Measurements from ENCODE around the gene NOP14.

NOP14 gene

DNA sequence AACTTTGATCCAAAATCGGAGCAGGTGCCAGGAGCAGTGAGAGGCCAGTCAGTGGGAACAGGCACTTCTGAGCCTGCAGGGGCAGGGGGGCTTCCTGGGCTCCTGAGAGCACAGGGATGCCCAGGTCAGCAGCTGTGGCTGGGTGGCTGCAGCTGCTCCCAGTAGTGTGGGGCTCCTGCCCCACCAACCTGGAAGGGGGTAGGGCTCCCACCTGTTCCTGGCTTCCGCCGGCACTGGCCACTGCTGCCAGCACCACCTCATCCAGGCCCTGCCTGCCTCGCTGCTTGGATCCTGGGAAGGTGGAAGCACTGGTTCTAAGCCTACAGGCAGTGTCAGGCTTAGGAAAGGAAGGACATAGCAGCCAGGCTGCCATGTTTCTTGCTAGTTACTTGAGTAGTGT is 18.8 kb upstream of the NOP14 start:
- Histone ChIP-seq H3K36me3 (ENCODE audit: control insufficient read depth, low read depth, low read length) (no peaks in the 10 kb centered on the region), H3K9me3 (ENCODE audit: control insufficient read depth, low read depth, low read length) (peaks cover 3% of the 10 kb centered on the region), H3K4me3 (ENCODE audit: low read length) (no peak overlapping the region), H3K27me3 (ENCODE audit: control insufficient read depth, insufficient read depth, low read length) (no peaks in the 10 kb centered on the region), H3K4me1 (ENCODE audit: control insufficient read depth, low read depth, low read length) (no peaks in the 10 kb centered on the region), H3K27ac (ENCODE audit: low read length) (no peak overlapping the region), H3K9ac (ENCODE audit: low read length) (no peak overlapping the region)

DNA sequence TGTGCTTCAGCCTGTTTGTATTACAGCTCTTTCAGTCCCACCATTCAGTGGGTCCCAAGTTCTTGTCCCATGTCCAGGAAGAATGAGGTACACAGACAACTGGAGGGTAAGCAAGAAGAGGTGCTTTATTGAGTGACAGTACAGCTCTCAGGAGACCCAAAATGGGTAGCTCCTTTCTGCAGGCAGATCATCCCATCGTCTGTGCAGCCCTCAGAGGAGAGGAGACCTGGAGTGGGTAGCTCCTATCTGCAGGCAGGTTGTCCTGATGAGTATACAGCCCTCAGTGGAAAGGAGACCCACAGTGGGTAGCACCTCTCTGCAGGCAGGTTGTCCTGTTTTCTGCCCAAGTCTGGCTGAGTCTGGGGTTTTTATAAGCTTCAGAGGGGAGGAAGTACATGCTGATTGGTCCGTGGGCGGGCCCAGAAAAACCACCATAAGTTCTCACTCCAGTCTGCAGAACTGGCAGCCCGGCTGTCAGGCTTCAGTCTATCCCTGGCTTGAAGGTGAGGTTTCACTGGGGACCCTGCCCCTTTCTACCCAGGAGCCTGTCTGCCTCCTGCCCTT is 18.1 kb upstream of the NOP14 start:
- Histone ChIP-seq H3K9ac (ENCODE audit: low read length) (no peak overlapping the region), H3K27me3 (ENCODE audit: control insufficient read depth, insufficient read depth, low read length) (no peaks in the 10 kb centered on the region), H3K4me1 (ENCODE audit: control insufficient read depth, low read depth, low read length) (no peaks in the 10 kb centered on the region), H3K4me3 (ENCODE audit: low read length) (no peak overlapping the region), H3K36me3 (ENCODE audit: control insufficient read depth, low read depth, low read length) (no peaks in the 10 kb centered on the region), H3K9me3 (ENCODE audit: control insufficient read depth, low read depth, low read length) (peaks cover 3% of the 10 kb centered on the region), H3K27ac (ENCODE audit: low read length) (no peak overlapping the region)

GRCh38 chr4:2977211-2978088 is 14.2 kb upstream of the NOP14 start:
- Histone ChIP-seq H3K9me3 (ENCODE audit: control insufficient read depth, low read depth, low read length) (peaks cover 3% of the 10 kb centered on the region), H3K27ac (ENCODE audit: low read length) (no peak overlapping the region), H3K4me3 (ENCODE audit: low read length) (no peak overlapping the region), H3K36me3 (ENCODE audit: control insufficient read depth, low read depth, low read length) (no peaks in the 10 kb centered on the region), H3K27me3 (ENCODE audit: control insufficient read depth, insufficient read depth, low read length) (no peaks in the 10 kb centered on the region), H3K4me1 (ENCODE audit: control insufficient read depth, low read depth, low read length) (no peaks in the 10 kb centered on the region), H3K9ac (ENCODE audit: low read length) (no peak overlapping the region)

GRCh38 chr4:2971275-2971674 is 8.1 kb upstream of the NOP14 start:
- H3K9me3 ChIP-seq (ENCODE audit: control insufficient read depth, low read depth, low read length) = no peaks in the 10 kb centered on the region
- no peaks in the 10 kb centered on the region for H3K27me3 ChIP-seq (ENCODE audit: control insufficient read depth, insufficient read depth, low read length)
- H3K9ac ChIP-seq (ENCODE audit: low read length) = no peak overlapping the region
- no peaks in the 10 kb centered on the region for H3K36me3 ChIP-seq (ENCODE audit: control insufficient read depth, low read depth, low read length)
- H3K4me1 ChIP-seq (ENCODE audit: control insufficient read depth, low read depth, low read length) = no peaks in the 10 kb centered on the region
- no peak overlapping the region for H3K4me3 ChIP-seq (ENCODE audit: low read length)
- H3K27ac ChIP-seq (ENCODE audit: low read length) = no peak overlapping the region

DNA sequence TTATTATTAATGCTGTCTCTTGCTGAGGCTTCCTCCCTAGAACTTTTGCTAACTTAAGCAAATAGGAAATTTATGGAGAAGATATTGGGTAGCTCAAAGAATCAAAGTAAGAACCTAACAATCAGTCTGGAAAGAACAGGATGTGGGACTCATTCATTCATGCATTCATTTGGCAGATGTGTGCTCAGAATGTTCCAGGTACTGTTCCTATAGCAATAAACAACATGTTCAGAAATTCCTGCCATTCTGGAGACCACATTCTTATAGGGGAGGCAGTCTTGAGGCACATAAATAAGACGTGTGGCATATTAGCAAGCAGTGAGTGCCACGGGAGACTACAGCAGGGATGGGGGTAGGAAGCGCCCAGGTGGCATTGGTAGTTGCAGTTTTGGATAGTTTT is 5.2 kb upstream of the NOP14 start:
- Histone ChIP-seq H3K36me3 (ENCODE audit: control insufficient read depth, low read depth, low read length) (no peaks in the 10 kb centered on the region), H3K9me3 (ENCODE audit: control insufficient read depth, low read depth, low read length) (no peaks in the 10 kb centered on the region), H3K9ac (ENCODE audit: low read length) (no peak overlapping the region)

DNA sequence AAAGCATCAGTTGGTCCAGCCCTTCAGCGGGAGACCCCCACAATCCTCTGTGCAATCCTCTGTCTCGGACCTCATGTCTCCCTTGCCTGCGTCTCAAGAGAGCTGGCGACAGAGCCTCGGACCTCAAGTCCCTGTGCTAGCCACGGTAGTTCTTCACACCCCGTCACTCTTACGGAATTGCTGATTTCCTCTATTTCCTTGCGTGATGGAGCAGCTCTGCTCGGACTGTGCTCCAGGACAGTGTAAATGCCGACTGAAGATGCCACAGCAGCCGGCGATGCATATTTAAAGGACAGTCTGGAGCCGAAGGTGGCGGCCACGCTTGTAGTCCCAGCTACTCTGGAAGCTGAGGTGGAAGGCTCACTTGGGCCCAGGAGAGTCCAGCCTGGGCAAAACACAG is 2.1 kb upstream of the NOP14 start:
- no peaks in the 10 kb centered on the region for H3K9me3 ChIP-seq (ENCODE audit: control insufficient read depth, low read depth, low read length)
- no peak overlapping the region for H3K9ac ChIP-seq (ENCODE audit: low read length)
- peaks cover 12% of the 10 kb centered on the region for H3K27me3 ChIP-seq (ENCODE audit: control insufficient read depth, insufficient read depth, low read length)
- peaks cover 3% of the 10 kb centered on the region for H3K4me1 ChIP-seq (ENCODE audit: control insufficient read depth, low read depth, low read length)
- H3K4me3 ChIP-seq (ENCODE audit: low read length) = no peak overlapping the region
- H3K36me3 ChIP-seq (ENCODE audit: control insufficient read depth, low read depth, low read length) = no peaks in the 10 kb centered on the region
- no peak overlapping the region for H3K27ac ChIP-seq (ENCODE audit: low read length)

More for the DNA sequence above, 5.2 kb upstream of the NOP14 start:
- Histone ChIP-seq H3K4me1 (ENCODE audit: control insufficient read depth, low read depth, low read length) (no peaks in the 10 kb centered on the region), H3K27me3 (ENCODE audit: control insufficient read depth, insufficient read depth, low read length) (peaks cover 12% of the 10 kb centered on the region), H3K4me3 (ENCODE audit: low read length) (no peak overlapping the region), H3K27ac (ENCODE audit: low read length) (no peak overlapping the region)

GRCh38 chr4:2964706-2965258 is 1.6 kb upstream of the NOP14 start:
- no peaks in the 10 kb centered on the region for H3K9me3 ChIP-seq (ENCODE audit: control insufficient read depth, low read depth, low read length)
- no peak overlapping the region for H3K4me3 ChIP-seq (ENCODE audit: low read length)
- peaks cover 3% of the 10 kb centered on the region for H3K4me1 ChIP-seq (ENCODE audit: control insufficient read depth, low read depth, low read length)
- H3K27ac ChIP-seq (ENCODE audit: low read length) = no peak overlapping the region
- no peak overlapping the region for H3K9ac ChIP-seq (ENCODE audit: low read length)
- H3K27me3 ChIP-seq (ENCODE audit: control insufficient read depth, insufficient read depth, low read length) = peaks cover 12% of the 10 kb centered on the region
- no peaks in the 10 kb centered on the region for H3K36me3 ChIP-seq (ENCODE audit: control insufficient read depth, low read depth, low read length)

- no peaks in the 10 kb centered on the region for H3K36me3 ChIP-seq (ENCODE audit: control insufficient read depth, low read depth, low read length)
- no peaks in the 10 kb centered on the region for H3K9me3 ChIP-seq (ENCODE audit: control insufficient read depth, low read depth, low read length)
- H3K4me1 ChIP-seq (ENCODE audit: control insufficient read depth, low read depth, low read length) = peaks cover 3% of the 10 kb centered on the region
- H3K9ac ChIP-seq (ENCODE audit: low read length) = peak overlapping the region; percentile 20
- H3K27ac ChIP-seq (ENCODE audit: low read length) = no peak overlapping the region
- H3K4me3 ChIP-seq (ENCODE audit: low read length) = peak overlapping the region; percentile 90
- H3K27me3 ChIP-seq (ENCODE audit: control insufficient read depth, insufficient read depth, low read length) = peaks cover 12% of the 10 kb centered on the region
Observed at GRCh38 chr4:2963966-2964471, 813 bp upstream of the NOP14 start.

DNA sequence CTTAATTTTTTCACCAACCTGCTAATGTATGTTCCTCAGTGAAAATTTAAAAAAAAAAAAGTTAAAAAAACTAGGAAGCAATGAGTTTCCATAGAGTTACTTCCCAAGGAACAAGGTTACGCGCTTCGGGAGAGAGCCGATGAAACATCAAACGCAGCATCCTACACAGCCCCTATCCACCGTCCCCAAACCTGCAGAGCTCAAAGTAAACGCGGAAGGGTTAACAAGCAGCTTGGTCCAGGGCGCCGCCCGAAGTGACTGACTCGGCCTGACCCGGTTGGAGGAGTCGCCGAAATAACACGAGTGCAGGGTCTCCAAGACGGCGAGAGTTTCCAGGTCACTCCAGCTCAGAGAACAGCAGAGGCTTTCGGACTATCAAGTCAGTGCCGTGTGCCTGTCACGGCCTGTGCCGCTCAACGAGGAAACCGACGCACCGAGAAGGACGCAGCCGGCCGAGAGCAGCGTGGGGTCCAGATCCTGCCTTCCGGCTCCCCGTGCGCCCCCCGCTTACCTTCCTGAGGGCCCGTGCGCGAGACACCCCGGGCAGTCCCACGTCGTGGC is 512 bp downstream of the NOP14 start:
- Histone ChIP-seq H3K27ac (ENCODE audit: low read length) (peak overlapping the region; percentile 63), H3K4me3 (ENCODE audit: low read length) (peak overlapping the region; percentile 90), H3K9me3 (ENCODE audit: control insufficient read depth, low read depth, low read length) (no peaks in the 10 kb centered on the region), H3K4me1 (ENCODE audit: control insufficient read depth, low read depth, low read length) (peaks cover 3% of the 10 kb centered on the region), H3K36me3 (ENCODE audit: control insufficient read depth, low read depth, low read length) (peaks cover 9% of the 10 kb centered on the region), H3K27me3 (ENCODE audit: control insufficient read depth, insufficient read depth, low read length) (peaks cover 12% of the 10 kb centered on the region), H3K9ac (ENCODE audit: low read length) (peak overlapping the region; percentile 92)

GRCh38 chr4:2961811-2962441 is 1.3 kb downstream of the NOP14 start:
- H3K4me1 ChIP-seq (ENCODE audit: control insufficient read depth, low read depth, low read length) = peaks cover 3% of the 10 kb centered on the region
- no peaks in the 10 kb centered on the region for H3K9me3 ChIP-seq (ENCODE audit: control insufficient read depth, low read depth, low read length)
- peaks cover 16% of the 10 kb centered on the region for H3K36me3 ChIP-seq (ENCODE audit: control insufficient read depth, low read depth, low read length)
- H3K4me3 ChIP-seq (ENCODE audit: low read length) = peak overlapping the region; percentile 90
- peaks cover 12% of the 10 kb centered on the region for H3K27me3 ChIP-seq (ENCODE audit: control insufficient read depth, insufficient read depth, low read length)
- peak overlapping the region; percentile 92 for H3K9ac ChIP-seq (ENCODE audit: low read length)
- no peak overlapping the region for H3K27ac ChIP-seq (ENCODE audit: low read length)

DNA sequence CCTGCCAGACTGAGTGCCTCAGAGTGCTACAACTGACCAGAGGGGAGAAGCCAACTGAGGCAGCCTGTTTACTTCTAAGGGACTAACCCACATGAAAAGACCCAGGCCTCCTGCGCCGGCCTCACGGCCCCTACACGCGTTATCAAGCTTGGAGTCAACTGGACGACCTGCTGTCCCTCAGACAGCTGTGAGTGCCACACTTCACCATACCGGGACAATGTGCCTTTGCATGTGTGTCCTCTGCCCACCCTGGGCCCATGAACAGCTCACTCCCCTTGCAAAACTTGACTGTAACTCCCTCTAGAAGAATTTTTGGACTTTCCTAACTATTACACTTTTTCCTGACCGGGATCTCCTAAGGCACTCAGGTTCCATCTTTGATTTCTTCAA is 1.8 kb downstream of the NOP14 start:
- peak overlapping the region; percentile 90 for H3K4me3 ChIP-seq (ENCODE audit: low read length)
- peaks cover 3% of the 10 kb centered on the region for H3K4me1 ChIP-seq (ENCODE audit: control insufficient read depth, low read depth, low read length)
- peaks cover 21% of the 10 kb centered on the region for H3K36me3 ChIP-seq (ENCODE audit: control insufficient read depth, low read depth, low read length)
- H3K9ac ChIP-seq (ENCODE audit: low read length) = no peak overlapping the region
- peaks cover 12% of the 10 kb centered on the region for H3K27me3 ChIP-seq (ENCODE audit: control insufficient read depth, insufficient read depth, low read length)
- H3K9me3 ChIP-seq (ENCODE audit: control insufficient read depth, low read depth, low read length) = no peaks in the 10 kb centered on the region
- no peak overlapping the region for H3K27ac ChIP-seq (ENCODE audit: low read length)

Data from iPS-18a (cell line).